OCI-LY7 (cell line): ENCODE data around the gene PCIF1. TPM values are rescaled to one million over a fixed set of nuclear protein-coding genes. Genes with fewer than 3 reads are reported as not detected.
"Not testable (repeated sequence)": the region's sequence is repeated elsewhere in the genome, so short reads cannot be mapped to it uniquely, and the experiment has no call there.

Experiments
- BruUV-seq: library from RNA; stranded (reverse); fragments of 400-500 nt; replicated peaks from 2 replicates; lab custom pipeline; 2021; lab: Mats Ljungman, UMichigan
- CTCF ChIA-PET: fragments of 300-600 bp; sonication (Branson Sonifier 250); formaldehyde crosslinking; loops from one replicate; lab custom pipeline; 2022; ENCODE audit warnings: antibody characterized with exemption; ENCODE audit not compliant: unreplicated experiment; lab: Charles Lee
- POLR2A ChIA-PET: fragments of 300-600 bp; sonication (Branson Sonifier 250); formaldehyde crosslinking; loops from one replicate; lab custom pipeline; 2022; ENCODE audit warnings: antibody characterized with exemption; lab: Charles Lee
- DNase-seq: peaks from one replicate; pipeline ENCODE4 v3.0.0-alpha.2; 2015; ENCODE audit warnings: low spot score
- H2AFZ ChIP-seq: fragments of 200-600 bp; sonication (generic), shearing (Covaris generic); 2 replicates; pipeline ENCODE4 v1.6.1; 2014; ENCODE audit warnings: mild to moderate bottlenecking, antibody characterized with exemption, low read length, moderate library complexity
- H3K27ac ChIP-seq: fragments of 200-600 bp; sonication (generic); 2 replicates; pipeline ENCODE4 v1.5.1; 2014; ENCODE audit warnings: mixed run types, low read depth, mild to moderate bottlenecking, moderate library complexity, low read length, inconsistent platforms; ENCODE audit not compliant: poor library complexity, severe bottlenecking
- H3K36me3 ChIP-seq: fragments of 200-600 bp; sonication (generic); 2 replicates; pipeline ENCODE4 v1.6.1; 2014; ENCODE audit warnings: mild to moderate bottlenecking, antibody characterized with exemption, low read length, moderate library complexity, mixed read lengths; ENCODE audit not compliant: insufficient read depth
- H3K4me1 ChIP-seq: fragments of 200-600 bp; sonication (generic); 2 replicates; pipeline ENCODE4 v1.5.1; 2014; ENCODE audit warnings: mild to moderate bottlenecking, low read length; ENCODE audit not compliant: insufficient read depth, poor library complexity, severe bottlenecking
- H3K4me2 ChIP-seq: fragments of 200-600 bp; sonication (generic); 2 replicates; pipeline ENCODE4 v1.6.1; 2014; ENCODE audit warnings: mild to moderate bottlenecking, low read length
- H3K4me3 ChIP-seq: fragments of 200-600 bp; sonication (generic); 2 replicates; pipeline ENCODE4 v1.5.1; 2014; ENCODE audit warnings: mild to moderate bottlenecking, low read depth, low read length; ENCODE audit not compliant: poor library complexity, severe bottlenecking
- H3K79me2 ChIP-seq: fragments of 200-600 bp; sonication (generic); 2 replicates; pipeline ENCODE4 v1.6.1; 2016; ENCODE audit warnings: low read depth, mild to moderate bottlenecking, low read length, moderate library complexity, mixed read lengths; ENCODE audit not compliant: insufficient read depth
- H3K9me2 ChIP-seq: fragments of 200-600 bp; sonication (generic); 2 replicates; pipeline ENCODE4 v1.6.1; 2016; ENCODE audit warnings: mild to moderate bottlenecking, low read length, mixed read lengths; ENCODE audit not compliant: insufficient read depth
- H3K9me3 ChIP-seq: fragments of 200-600 bp; sonication (generic); 2 replicates; pipeline ENCODE4 v1.6.1; 2014; ENCODE audit warnings: mild to moderate bottlenecking, mixed run types, low read length, mixed read lengths
- H4K20me1 ChIP-seq: fragments of 200-600 bp; sonication (generic); 2 replicates; pipeline ENCODE4 v1.6.1; 2014; ENCODE audit warnings: mild to moderate bottlenecking, antibody characterized with exemption, low read length, moderate library complexity, mixed read lengths; ENCODE audit not compliant: insufficient read depth
- EZH2phosphoT487 ChIP-seq: fragments of 200-600 bp; sonication (generic); IDR thresholded peaks from 2 replicates; pipeline ENCODE4 v1.6.1; 2018; ENCODE audit warnings: low read depth, borderline replicate concordance, mild to moderate bottlenecking, mixed run types, antibody characterized with exemption, low read length, moderate library complexity, mixed read lengths
- intact Hi-C: fragments of 100-400 bp; cut with micrococcal nuclease; formaldehyde crosslinking; loops from one replicate; pipeline ENCODE4 v1.10.0; 2022; ENCODE audit not compliant: unreplicated experiment
- total RNA-seq, 2 experiments: library from RNA; depleted of rRNA in 1 of 2; stranded (reverse); fragments of >200 nt in 1 of 2; shearing (Covaris generic) in 1 of 2; gene quantifications; 2 replicates each; pipeline ENCODE4 v1.2.3, GENCODE V29; 2014 to 2022
- TF ChIP-seq, protein P1 (sequence below): fragments of 200-600 bp; sonication (generic); conservative IDR thresholded peaks from 2 replicates; pipeline ENCODE4 v1.5.1; 2014; ENCODE audit warnings: mild to moderate bottlenecking, antibody characterized with exemption, low read length, moderate library complexity, mixed read lengths

Gene PCIF1
- total RNA-seq, 2 experiments from 2014 or later, result 21.2 to 40.6 TPM

GRCh38 chr20:45951925-45952834 is 17.7 kb downstream of the PCIF1 start:
- H3K4me3 ChIP-seq, result no peak overlapping the region
- H3K9me2 ChIP-seq, result no peaks in the 10 kb centered on the region
- H3K27ac ChIP-seq, result no peak overlapping the region
- peaks cover 80% of the 10 kb centered on the region for H3K36me3 ChIP-seq
- intact Hi-C loops, result no loop called here
- H3K79me2 ChIP-seq, result no peaks in the 10 kb centered on the region
- H3K9me3 ChIP-seq, result no peaks in the 10 kb centered on the region
- no peak for DNase-seq
- BruUV-seq, result no TSS peak
- POLR2A ChIA-PET, result no interaction called here
- H3K4me1 ChIP-seq, result peaks cover 8% of the 10 kb centered on the region
- CTCF ChIA-PET, result no interaction called here
- H3K4me2 ChIP-seq, result no peak overlapping the region
- no peak overlapping the region for H2AFZ ChIP-seq
- no peak for TF ChIP-seq EZH2phosphoT487
- TF ChIP-seq, protein P1, sequence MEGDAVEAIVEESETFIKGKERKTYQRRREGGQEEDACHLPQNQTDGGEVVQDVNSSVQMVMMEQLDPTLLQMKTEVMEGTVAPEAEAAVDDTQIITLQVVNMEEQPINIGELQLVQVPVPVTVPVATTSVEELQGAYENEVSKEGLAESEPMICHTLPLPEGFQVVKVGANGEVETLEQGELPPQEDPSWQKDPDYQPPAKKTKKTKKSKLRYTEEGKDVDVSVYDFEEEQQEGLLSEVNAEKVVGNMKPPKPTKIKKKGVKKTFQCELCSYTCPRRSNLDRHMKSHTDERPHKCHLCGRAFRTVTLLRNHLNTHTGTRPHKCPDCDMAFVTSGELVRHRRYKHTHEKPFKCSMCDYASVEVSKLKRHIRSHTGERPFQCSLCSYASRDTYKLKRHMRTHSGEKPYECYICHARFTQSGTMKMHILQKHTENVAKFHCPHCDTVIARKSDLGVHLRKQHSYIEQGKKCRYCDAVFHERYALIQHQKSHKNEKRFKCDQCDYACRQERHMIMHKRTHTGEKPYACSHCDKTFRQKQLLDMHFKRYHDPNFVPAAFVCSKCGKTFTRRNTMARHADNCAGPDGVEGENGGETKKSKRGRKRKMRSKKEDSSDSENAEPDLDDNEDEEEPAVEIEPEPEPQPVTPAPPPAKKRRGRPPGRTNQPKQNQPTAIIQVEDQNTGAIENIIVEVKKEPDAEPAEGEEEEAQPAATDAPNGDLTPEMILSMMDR, result no peak
- no peaks in the 10 kb centered on the region for H4K20me1 ChIP-seq

GRCh38 chr20:45952861-45953260 is 18.4 kb downstream of the PCIF1 start:
- POLR2A ChIA-PET, result no interaction called here
- no TSS peak for BruUV-seq
- Histone ChIP-seq H2AFZ (no peak overlapping the region), H3K79me2 (no peaks in the 10 kb centered on the region), H3K27ac (no peak overlapping the region), H3K9me2 (no peaks in the 10 kb centered on the region), H3K36me3 (peaks cover 80% of the 10 kb centered on the region), H3K4me3 (no peak overlapping the region), H3K4me2 (no peak overlapping the region), H3K4me1 (peaks cover 8% of the 10 kb centered on the region), H3K9me3 (no peaks in the 10 kb centered on the region), H4K20me1 (no peaks in the 10 kb centered on the region)
- TF ChIP-seq EZH2phosphoT487, result no peak
- TF ChIP-seq, protein P1, result no peak
- no peak for DNase-seq
- CTCF ChIA-PET, result no interaction called here
- intact Hi-C loops, result no loop called here

DNA sequence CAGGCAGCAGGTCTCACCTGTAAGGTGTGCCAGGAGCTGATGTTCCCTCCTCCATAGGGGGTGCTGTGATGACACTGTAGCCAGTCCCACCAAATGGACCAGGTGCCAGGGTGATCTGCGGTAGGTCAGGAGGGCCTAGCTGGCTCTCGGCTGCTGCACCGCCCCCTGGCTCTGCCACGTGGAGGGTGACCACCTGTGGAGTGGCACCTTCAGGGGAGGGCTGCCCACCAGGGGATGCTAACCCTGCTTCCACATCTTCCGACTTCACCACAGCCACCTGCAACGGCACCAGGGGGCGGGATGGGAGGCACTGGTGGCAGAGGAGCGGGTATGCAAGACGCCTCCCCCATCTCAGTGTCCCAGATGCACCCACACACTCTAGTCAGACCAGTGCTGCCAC is 19.2 kb downstream of the PCIF1 start:
- ChIA-PET CTCF (no interaction called here), POLR2A (no interaction called here)
- Histone ChIP-seq H3K79me2 (no peaks in the 10 kb centered on the region), H3K4me1 (peaks cover 8% of the 10 kb centered on the region), H3K27ac (no peak overlapping the region), H3K36me3 (peaks cover 80% of the 10 kb centered on the region), H2AFZ (no peak overlapping the region), H3K4me3 (no peak overlapping the region), H4K20me1 (no peaks in the 10 kb centered on the region), H3K9me2 (no peaks in the 10 kb centered on the region), H3K9me3 (no peaks in the 10 kb centered on the region), H3K4me2 (no peak overlapping the region)
- DNase-seq, result no peak
- intact Hi-C loops, result no loop called here
- BruUV-seq, result no TSS peak
- TF ChIP-seq, protein P1, result no peak
- TF ChIP-seq EZH2phosphoT487, result no peak

DNA sequence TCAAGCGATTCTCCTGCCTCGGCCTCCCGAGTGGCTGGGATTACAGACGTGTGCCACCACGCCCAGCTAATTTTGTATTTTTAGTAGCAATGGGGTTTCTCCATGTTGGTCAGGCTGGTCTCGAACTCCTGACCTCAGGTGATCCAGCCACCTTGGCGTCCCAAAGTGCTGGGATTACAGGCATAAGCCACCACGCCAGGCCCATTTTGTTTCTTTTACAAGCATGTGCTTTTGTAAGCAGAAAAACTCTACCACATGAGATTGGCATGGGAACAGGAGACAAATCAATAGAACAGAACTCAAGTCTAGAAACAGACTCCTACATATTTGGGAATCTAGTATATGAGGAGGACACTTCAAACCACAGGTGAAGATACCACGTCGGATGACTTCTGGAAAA is 21.8 kb downstream of the PCIF1 start:
- DNase-seq, H4K20me1 ChIP-seq, H3K9me2 ChIP-seq, H3K4me2 ChIP-seq, H2AFZ ChIP-seq, CTCF ChIA-PET, H3K4me3 ChIP-seq, BruUV-seq, POLR2A ChIA-PET, H3K9me3 ChIP-seq, H3K79me2 ChIP-seq, H3K27ac ChIP-seq, intact Hi-C loops, H3K4me1 ChIP-seq: not testable (repeated sequence)
- H3K36me3 ChIP-seq, result peaks cover 78% of the 10 kb centered on the region
